Calu3 (cell line): ENCODE data around the gene TFEC. TPM values are rescaled to one million over a fixed set of nuclear protein-coding genes. Genes with fewer than 3 reads are reported as not detected.

Source experiments
- BruUV-seq: library from RNA; stranded (reverse); fragments of 400-500 nt; replicated peaks from 2 replicates; lab custom pipeline; 2021; lab: Mats Ljungman, UMichigan
- CTCF ChIA-PET: fragments of 300-600 bp; sonication (Branson Sonifier 250); formaldehyde crosslinking; loops from one replicate; lab custom pipeline; 2022; ENCODE audit warnings: antibody characterized with exemption; lab: Charles Lee
- DNase-seq: peaks from one replicate; pipeline ENCODE4 v3.0.0; 2022
- H3K27ac Mint-ChIP-seq: one replicate; pipeline ENCODE4 v1.8.0; 2022; ENCODE audit warnings: mixed read lengths; ENCODE audit not compliant: unreplicated experiment
- H3K27me3 Mint-ChIP-seq: one replicate; pipeline ENCODE4 v1.8.0; 2022; ENCODE audit warnings: mixed read lengths; ENCODE audit not compliant: unreplicated experiment
- H3K36me3 Mint-ChIP-seq: one replicate; pipeline ENCODE4 v1.8.0; 2022; ENCODE audit warnings: mild to moderate bottlenecking, moderate library complexity, mixed read lengths; ENCODE audit not compliant: insufficient read depth, unreplicated experiment
- H3K4me1 Mint-ChIP-seq: one replicate; pipeline ENCODE4 v1.8.0; 2022; ENCODE audit warnings: mild to moderate bottlenecking, low read depth, mixed read lengths; ENCODE audit not compliant: unreplicated experiment
- H3K4me3 Mint-ChIP-seq: one replicate; pipeline ENCODE4 v1.8.0; 2022; ENCODE audit warnings: mild to moderate bottlenecking, low read depth, moderate library complexity, mixed read lengths; ENCODE audit not compliant: unreplicated experiment
- H3K9me3 Mint-ChIP-seq: one replicate; pipeline ENCODE4 v1.8.0; 2022; ENCODE audit warnings: low read depth, mixed read lengths; ENCODE audit not compliant: unreplicated experiment
- CTCF ChIP-seq: fragments of 200-600 bp; IDR thresholded peaks from one replicate; pipeline ENCODE4 v1.8.0; 2022; ENCODE audit warnings: antibody characterized with exemption; ENCODE audit not compliant: unreplicated experiment
- intact Hi-C: fragments of 100-400 bp; cut with micrococcal nuclease; formaldehyde crosslinking; loops from one replicate; pipeline ENCODE4 v1.10.0; 2022; ENCODE audit not compliant: unreplicated experiment
- total RNA-seq: library from RNA; stranded (reverse); gene quantifications from 2 replicates; pipeline ENCODE4 v1.2.3, GENCODE V29; 2022

Gene TFEC
- total RNA-seq, 1 experiment from 2014 or later: not detected

- Mint-ChIP-seq H3K27ac (no peak overlapping the region), H3K4me1 (no peaks in the 10 kb centered on the region), H3K27me3 (no peaks in the 10 kb centered on the region), H3K36me3 (no peaks in the 10 kb centered on the region), H3K4me3 (no peak overlapping the region), H3K9me3 (no peaks in the 10 kb centered on the region)
- intact Hi-C loops: loop anchor here (10.0 kb wide), 1 partner anchor 156 kb away; no protein-coding TSS in a partner anchor
- CTCF ChIA-PET: no interaction called here
- BruUV-seq: no TSS peak
- no peak for TF ChIP-seq CTCF
- DNase-seq: no peak
Observed at GRCh38 chr7:115968596-115968995, 62.0 kb downstream of the TFEC start.

- H3K9me3 Mint-ChIP-seq: no peaks in the 10 kb centered on the region
- TF ChIP-seq CTCF: no peak
- H3K27ac Mint-ChIP-seq: no peak overlapping the region
- DNase-seq: no peak
- no peak overlapping the region for H3K4me3 Mint-ChIP-seq
- intact Hi-C loops: loop anchor here (10.0 kb wide), 1 partner anchor 157 kb away; no protein-coding TSS in a partner anchor
- H3K4me1 Mint-ChIP-seq: no peaks in the 10 kb centered on the region
- H3K27me3 Mint-ChIP-seq: no peaks in the 10 kb centered on the region
- H3K36me3 Mint-ChIP-seq: no peaks in the 10 kb centered on the region
- BruUV-seq: no TSS peak
- CTCF ChIA-PET: no interaction called here
Observed at GRCh38 chr7:115968171-115968570, 62.4 kb downstream of the TFEC start.

GRCh38 chr7:115965796-115966475 lies 64.6 kb downstream of the TFEC start:
- Mint-ChIP-seq H3K4me1 (no peaks in the 10 kb centered on the region), H3K36me3 (no peaks in the 10 kb centered on the region), H3K9me3 (no peaks in the 10 kb centered on the region), H3K27ac (no peak overlapping the region), H3K4me3 (no peak overlapping the region), H3K27me3 (no peaks in the 10 kb centered on the region)
- no TSS peak for BruUV-seq
- intact Hi-C loops: loop anchor here (10.0 kb wide), 1 partner anchor 159 kb away; no protein-coding TSS in a partner anchor
- CTCF ChIA-PET: interaction anchor here (1.0 kb wide), 1 partner anchor 22 kb away, joined by 3 read pairs; no protein-coding TSS in a partner anchor
- no peak for DNase-seq
- no peak for TF ChIP-seq CTCF

- no TSS peak for BruUV-seq
- Mint-ChIP-seq H3K4me3 (no peak overlapping the region), H3K27ac (no peak overlapping the region), H3K9me3 (no peaks in the 10 kb centered on the region), H3K27me3 (no peaks in the 10 kb centered on the region), H3K4me1 (no peaks in the 10 kb centered on the region), H3K36me3 (no peaks in the 10 kb centered on the region)
- CTCF ChIA-PET: interaction anchor here (0.7 kb wide), 1 partner anchor 966 kb away, joined by 3 read pairs; no protein-coding TSS in a partner anchor
- no peak for TF ChIP-seq CTCF
- no peak for DNase-seq
- intact Hi-C loops: loop anchor here (10.0 kb wide), 1 partner anchor 160 kb away; no protein-coding TSS in a partner anchor
Observed at GRCh38 chr7:115965236-115965635, 65.3 kb downstream of the TFEC start.
